Stimulated activated memory B cell treated with anti-CD40 and anti-IgM and Interleukin-4, amounts not matched to agents 10 μg/mL and 1 μg/mL and 100 μg/mL, for 72 hours (primary cell): ENCODE results near the gene RPRM.
"Not testable (repeated sequence)": the region's sequence is repeated elsewhere in the genome, so short reads cannot be mapped to it uniquely, and the experiment has no call there.

Source experiments
- ATAC-seq: fragments of 150-1000 bp; cut with Tn5 transposase; 2 replicates; pipeline ENCODE4 v1.10.0; 2021
- H3K27ac Mint-ChIP-seq: one replicate; pipeline ENCODE4 v1.8.0; 2022; ENCODE audit warnings: mild to moderate bottlenecking, mixed read lengths
- H3K27me3 Mint-ChIP-seq: one replicate; pipeline ENCODE4 v1.8.0; 2022; ENCODE audit warnings: mixed read lengths
- H3K36me3 Mint-ChIP-seq: one replicate; pipeline ENCODE4 v1.8.0; 2022; ENCODE audit warnings: mixed read lengths
- H3K4me1 Mint-ChIP-seq: one replicate; pipeline ENCODE4 v1.8.0; 2022; ENCODE audit warnings: mixed read lengths
- H3K4me3 Mint-ChIP-seq: one replicate; pipeline ENCODE4 v1.8.0; 2022; ENCODE audit warnings: mild to moderate bottlenecking, moderate library complexity, mixed read lengths
- H3K9me3 Mint-ChIP-seq: one replicate; pipeline ENCODE4 v1.8.0; 2022; ENCODE audit warnings: mixed read lengths

The RPRM gene

DNA sequence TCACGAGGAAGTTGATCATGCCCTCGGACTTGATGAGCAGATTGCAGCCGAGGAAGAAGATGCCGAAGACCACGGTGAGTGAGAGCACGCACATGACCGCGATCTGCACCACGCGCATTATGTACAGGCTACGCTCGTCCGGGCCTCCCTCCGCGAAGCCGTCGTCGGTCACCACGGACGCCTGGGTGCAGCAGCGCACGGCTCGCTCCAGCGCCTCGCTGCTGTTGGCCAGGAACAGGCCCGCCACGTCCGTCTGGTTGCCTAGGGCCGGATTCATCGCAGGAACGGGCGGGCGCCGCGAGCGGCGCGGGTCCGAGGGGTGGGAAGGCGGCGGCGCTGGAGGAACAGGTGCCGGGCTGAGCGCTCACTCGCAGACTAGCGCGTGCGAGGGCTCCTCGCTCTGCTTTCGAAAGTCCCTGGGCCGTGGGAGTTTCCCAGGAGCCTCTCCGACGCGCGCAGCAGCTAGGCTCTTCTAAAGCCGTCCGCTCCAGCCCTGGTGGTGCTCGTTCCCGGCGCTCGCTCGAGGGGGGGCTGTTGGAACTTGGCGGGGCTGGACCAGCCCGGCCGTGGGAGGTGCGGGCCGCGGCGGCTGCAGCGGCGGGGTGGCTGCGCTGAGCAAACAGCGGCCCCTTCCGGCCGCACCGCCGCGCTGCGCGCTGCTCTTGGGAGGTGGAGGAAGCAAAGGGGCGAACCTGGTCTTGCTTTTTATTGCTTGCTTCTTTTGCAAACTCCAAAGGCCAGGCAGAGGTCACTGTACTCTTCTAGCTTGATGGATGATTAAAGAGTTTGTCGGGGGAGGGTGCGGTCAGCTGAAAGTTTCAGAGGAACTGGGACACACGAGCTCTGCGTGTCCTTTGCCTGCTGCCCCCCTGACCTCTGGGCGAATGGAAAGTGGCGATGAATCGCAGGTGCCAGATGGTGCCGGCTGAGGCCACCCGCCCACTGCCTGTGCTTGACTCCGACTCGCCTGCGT, at the start of gene RPRM:
RPRM (minus strand) TSS at position 474 of the 973 bp plus-strand sequence; CDS start at position 277, 197 bp downstream.
- peaks cover 56% of the 10 kb centered on the region for H3K27me3 Mint-ChIP-seq
- H3K27ac Mint-ChIP-seq, result peak within 1 kb of the TSS; percentile 64
- ATAC-seq, result peak; percentile 70
- no peaks in the 10 kb centered on the region for H3K9me3 Mint-ChIP-seq
- H3K4me3 Mint-ChIP-seq, result peak within 1 kb of the TSS; percentile 39
- peaks cover 19% of the 10 kb centered on the region for H3K4me1 Mint-ChIP-seq
- no peaks in the 10 kb centered on the region for H3K36me3 Mint-ChIP-seq

DNA sequence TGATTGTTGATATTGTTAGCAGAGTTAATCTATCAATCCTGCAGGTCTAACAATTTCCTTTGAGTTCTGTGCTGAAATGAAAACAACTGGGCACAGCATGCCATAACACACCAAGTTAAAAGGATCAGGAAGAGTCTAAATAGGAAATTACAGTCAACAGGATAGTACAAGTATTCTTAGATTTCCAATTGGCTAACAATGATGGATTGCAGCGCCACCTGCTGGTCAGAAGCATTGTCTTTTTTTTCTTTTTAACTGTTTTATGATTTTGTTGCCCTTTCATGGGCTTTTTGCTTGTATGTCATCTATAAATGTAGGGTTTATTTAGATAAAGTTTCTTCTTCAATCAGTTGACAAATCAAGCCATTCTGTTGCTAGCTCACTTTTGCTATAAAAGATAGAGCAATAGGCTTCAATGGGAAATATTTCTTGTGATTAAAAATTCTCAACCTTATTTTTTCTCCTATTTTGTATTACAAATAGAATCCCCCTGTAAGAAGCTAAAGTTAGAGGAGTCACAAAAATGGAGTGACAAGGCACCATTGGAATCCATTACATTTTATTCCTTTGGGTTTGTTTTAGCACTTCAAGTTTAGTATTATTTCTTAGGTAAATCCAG, 40.8 kb upstream of the RPRM start:
- no peaks in the 10 kb centered on the region for H3K4me1 Mint-ChIP-seq
- no peaks in the 10 kb centered on the region for H3K9me3 Mint-ChIP-seq
- peaks cover 10% of the 10 kb centered on the region for H3K27me3 Mint-ChIP-seq
- no peak overlapping the region for H3K27ac Mint-ChIP-seq
- ATAC-seq, result no peak
- no peaks in the 10 kb centered on the region for H3K36me3 Mint-ChIP-seq
- no peak overlapping the region for H3K4me3 Mint-ChIP-seq

DNA sequence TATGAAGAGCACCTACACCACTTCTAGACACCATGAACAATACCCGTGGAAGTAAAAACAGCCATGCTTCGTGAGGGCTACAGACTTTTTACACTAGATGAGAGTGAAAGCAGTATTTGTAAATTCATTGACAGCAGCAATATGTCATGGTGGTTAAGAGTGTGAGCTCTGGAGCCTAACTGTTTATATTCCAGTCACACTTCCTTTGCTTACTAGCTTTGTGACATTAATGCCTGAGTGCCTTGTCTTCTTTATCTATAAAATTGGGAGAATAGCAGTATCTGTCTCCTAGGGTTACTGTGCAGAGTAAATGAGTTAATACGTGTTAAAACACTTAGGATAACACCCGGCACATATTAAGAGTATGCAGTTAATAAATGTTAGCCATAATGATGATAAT, 33.8 kb upstream of the RPRM start:
- H3K4me1 Mint-ChIP-seq, result no peaks in the 10 kb centered on the region
- no peaks in the 10 kb centered on the region for H3K36me3 Mint-ChIP-seq

DNA sequence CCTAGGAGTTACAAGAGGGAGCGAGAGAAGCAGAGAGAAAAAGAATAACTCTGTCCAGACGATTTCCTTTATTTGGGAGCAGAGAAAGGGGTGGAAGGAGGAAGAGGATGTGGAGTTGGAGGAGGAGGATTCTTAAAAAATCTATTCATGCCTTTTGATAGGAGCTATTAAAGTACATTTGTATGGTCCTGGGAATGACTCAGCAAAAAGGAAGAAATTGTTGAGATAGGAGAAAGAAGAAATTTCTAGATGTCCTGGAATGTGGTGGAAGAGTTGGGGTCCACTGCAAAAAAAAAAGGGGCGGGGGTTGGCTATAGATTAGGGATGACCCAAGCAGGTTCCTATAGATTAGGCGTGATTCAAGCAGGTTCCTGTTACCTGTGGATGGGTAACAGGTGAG, 32.4 kb upstream of the RPRM start:
- H3K27ac Mint-ChIP-seq, result no peak overlapping the region
- no peaks in the 10 kb centered on the region for H3K4me1 Mint-ChIP-seq
- H3K9me3 Mint-ChIP-seq, result peaks cover 3% of the 10 kb centered on the region
- peaks cover 8% of the 10 kb centered on the region for H3K27me3 Mint-ChIP-seq
- no peak overlapping the region for H3K4me3 Mint-ChIP-seq
- ATAC-seq, result no peak
- no peaks in the 10 kb centered on the region for H3K36me3 Mint-ChIP-seq

More for the DNA sequence above, 33.8 kb upstream of the RPRM start:
- Mint-ChIP-seq H3K27ac (no peak overlapping the region), H3K27me3 (peaks cover 8% of the 10 kb centered on the region), H3K4me3 (no peak overlapping the region), H3K9me3 (peaks cover 3% of the 10 kb centered on the region)
- no peak for ATAC-seq

DNA sequence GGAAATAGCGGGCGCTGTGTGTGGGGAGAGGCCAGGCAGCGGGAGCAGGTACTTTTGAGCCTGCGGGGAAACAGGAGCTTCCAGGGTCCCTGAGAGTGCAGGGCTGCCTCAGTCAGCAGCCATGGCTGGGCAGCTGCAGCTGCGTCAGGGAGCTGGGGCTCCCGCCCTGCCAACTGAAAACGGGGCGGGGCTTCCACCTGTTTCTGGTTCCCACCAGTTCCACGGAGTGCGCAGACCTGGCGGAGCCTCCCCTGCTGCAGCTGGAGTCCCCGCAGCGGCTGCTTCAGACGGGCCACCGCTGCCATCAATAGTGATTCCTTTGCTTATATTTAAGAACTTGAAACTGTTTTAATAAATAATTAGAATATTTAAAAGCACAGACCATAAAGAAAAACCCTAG, 30.6 kb upstream of the RPRM start:
- H3K27me3 Mint-ChIP-seq, result peaks cover 8% of the 10 kb centered on the region
- no peak overlapping the region for H3K4me3 Mint-ChIP-seq
- H3K9me3 Mint-ChIP-seq, result peaks cover 7% of the 10 kb centered on the region
- H3K4me1 Mint-ChIP-seq, result no peaks in the 10 kb centered on the region
- H3K36me3 Mint-ChIP-seq, result no peaks in the 10 kb centered on the region
- no peak overlapping the region for H3K27ac Mint-ChIP-seq
- ATAC-seq, result no peak

DNA sequence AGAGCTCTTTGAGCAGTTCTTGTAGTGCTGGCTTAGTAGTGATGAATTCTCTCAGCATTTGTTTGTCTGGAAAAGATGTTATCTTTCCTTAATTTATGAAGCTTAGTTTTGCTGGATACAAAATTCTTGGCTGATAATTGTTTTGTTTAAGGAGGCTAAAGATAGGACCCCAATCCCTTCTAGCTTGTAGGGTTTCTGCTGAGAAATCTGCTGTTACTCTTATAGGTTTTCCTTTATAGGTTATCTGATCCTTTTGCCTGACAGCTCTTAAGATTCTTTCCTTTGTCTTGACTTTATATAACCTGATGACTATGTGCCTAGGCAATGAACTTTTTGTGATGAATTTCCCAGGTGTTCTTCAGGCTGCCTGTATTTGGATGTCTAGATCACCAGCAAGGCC, 27.9 kb upstream of the RPRM start:
- not testable (repeated sequence) for ATAC-seq, H3K4me1 Mint-ChIP-seq, H3K27me3 Mint-ChIP-seq, H3K27ac Mint-ChIP-seq, H3K4me3 Mint-ChIP-seq, H3K36me3 Mint-ChIP-seq, H3K9me3 Mint-ChIP-seq

DNA sequence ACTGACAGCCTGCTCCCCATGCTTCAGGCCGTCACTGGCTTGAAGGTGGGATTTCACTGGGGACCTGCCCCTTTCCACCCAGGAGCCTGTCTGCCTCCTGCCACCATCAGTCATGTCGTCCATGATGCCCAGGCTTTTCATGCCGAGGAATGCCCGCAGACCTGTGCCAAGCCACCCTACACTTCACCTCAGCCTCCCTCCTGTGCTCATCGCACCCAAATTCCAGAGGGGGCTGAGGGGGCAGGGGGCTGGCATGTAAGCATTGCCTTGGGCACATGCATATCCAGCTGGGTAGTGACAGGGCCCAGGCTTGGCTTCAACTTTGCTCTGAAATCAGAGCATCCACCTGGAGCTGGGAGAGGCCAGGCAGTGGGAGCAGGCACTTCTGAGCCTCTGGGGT, 20.9 kb upstream of the RPRM start:
- no peaks in the 10 kb centered on the region for H3K9me3 Mint-ChIP-seq

DNA sequence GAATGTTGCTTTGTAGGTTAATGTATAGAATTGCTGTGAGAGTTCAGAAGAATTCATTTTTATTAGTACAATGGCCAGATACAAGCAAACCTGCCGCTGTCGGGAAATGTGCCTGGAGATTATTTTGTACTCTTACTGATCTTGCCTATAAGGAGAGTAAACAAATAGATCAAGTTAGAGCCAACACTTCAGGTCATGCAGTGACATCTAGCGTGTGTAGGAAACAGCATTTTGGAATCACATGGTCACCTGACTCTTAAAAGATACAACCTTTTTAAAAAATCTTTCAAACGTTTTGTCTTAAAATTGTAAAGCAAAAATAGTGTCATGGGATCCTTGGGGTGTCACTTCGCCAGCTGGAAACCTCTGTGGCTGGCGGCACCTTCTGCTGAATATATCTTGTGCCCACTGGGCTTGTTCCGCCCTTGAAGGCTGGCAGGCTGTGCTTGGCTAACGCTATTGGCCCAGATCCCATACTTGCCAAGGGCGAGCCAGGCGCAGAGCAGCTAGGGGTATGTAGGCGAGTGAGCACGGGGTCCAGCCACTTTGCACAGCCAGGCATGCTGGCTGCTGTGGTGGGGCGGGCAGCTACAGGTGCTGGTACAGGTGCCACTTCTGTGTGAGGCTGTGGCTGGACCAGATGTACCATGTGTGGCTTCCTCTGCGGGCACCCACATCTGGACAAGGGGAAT, 19.5 kb upstream of the RPRM start:
- no peaks in the 10 kb centered on the region for H3K4me1 Mint-ChIP-seq
- no peaks in the 10 kb centered on the region for H3K27me3 Mint-ChIP-seq
- H3K36me3 Mint-ChIP-seq, result no peaks in the 10 kb centered on the region
- H3K27ac Mint-ChIP-seq, result no peak overlapping the region
- no peaks in the 10 kb centered on the region for H3K9me3 Mint-ChIP-seq
- peak; percentile 43 for ATAC-seq
- no peak overlapping the region for H3K4me3 Mint-ChIP-seq

More for the DNA sequence above, 20.9 kb upstream of the RPRM start:
- Mint-ChIP-seq H3K4me3 (no peak overlapping the region), H3K27me3 (no peaks in the 10 kb centered on the region), H3K27ac (no peak overlapping the region), H3K36me3 (no peaks in the 10 kb centered on the region), H3K4me1 (no peaks in the 10 kb centered on the region)
- ATAC-seq, result no peak

DNA sequence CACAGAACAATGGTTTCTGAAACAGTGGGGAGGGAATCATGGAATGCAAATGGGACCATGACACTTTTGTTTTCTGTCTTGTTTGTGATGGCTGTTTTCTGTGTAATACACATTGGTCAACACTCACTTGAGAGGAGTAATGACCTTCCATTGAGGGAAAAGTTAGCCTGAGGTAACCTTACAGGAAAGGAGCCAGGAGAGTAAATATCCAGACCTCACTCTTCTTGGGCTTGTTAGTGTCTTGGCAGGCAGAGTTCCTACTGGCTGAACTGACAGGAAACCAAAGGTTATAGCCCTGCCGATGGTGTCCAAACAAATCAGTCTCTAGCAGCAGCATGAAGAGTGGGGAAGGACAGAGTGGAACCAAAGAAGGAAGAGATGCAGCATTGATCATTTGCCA, 17.2 kb upstream of the RPRM start:
- ATAC-seq, result no peak
- Mint-ChIP-seq H3K9me3 (no peaks in the 10 kb centered on the region), H3K36me3 (no peaks in the 10 kb centered on the region), H3K4me3 (no peak overlapping the region), H3K27ac (no peak overlapping the region), H3K4me1 (no peaks in the 10 kb centered on the region), H3K27me3 (no peaks in the 10 kb centered on the region)

DNA sequence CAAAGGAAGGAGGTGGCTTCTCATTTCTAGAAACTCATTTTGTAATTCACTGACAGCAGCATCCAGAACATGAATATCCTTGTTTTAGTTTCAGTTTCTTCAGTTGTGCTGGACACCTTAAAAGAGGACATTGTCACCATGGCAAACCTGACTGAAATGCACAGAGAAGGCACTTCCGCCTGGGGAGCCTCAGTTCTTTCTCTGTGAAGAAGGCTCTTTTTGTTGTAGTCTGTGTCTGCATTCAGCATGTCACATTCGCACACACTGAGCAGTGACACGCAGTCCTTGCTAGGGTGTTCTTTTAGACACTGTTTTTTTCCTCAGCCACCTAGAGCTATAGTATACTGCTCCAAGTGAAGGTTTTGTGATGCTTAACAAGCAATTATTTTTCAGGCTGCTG, 9.5 kb upstream of the RPRM start:
- H3K4me3 Mint-ChIP-seq, result no peak overlapping the region
- no peak overlapping the region for H3K27ac Mint-ChIP-seq
- H3K27me3 Mint-ChIP-seq, result peaks cover 8% of the 10 kb centered on the region
- ATAC-seq, result no peak
- no peaks in the 10 kb centered on the region for H3K9me3 Mint-ChIP-seq
- no peaks in the 10 kb centered on the region for H3K36me3 Mint-ChIP-seq
- no peaks in the 10 kb centered on the region for H3K4me1 Mint-ChIP-seq

DNA sequence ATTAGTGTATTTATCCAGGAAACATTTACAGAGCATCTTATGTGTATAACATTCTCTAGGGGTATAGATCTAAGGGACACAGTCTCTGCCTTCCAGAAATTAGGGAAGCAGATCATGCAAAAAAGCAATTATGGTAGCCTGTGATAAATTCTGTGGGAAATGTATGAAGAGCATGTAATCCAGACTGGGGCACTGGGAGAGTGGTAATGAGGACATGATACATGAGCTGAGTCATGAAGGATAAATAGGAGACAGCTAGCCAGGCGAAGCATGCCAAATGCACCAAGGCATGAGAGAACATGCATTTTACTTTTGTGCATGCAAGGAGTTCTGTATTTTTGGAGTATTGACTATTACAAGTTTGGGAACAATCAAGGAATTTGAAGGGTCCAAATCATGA, 8.9 kb upstream of the RPRM start:
- H3K9me3 Mint-ChIP-seq, result no peaks in the 10 kb centered on the region
- H3K4me3 Mint-ChIP-seq, result no peak overlapping the region
- H3K27me3 Mint-ChIP-seq, result peaks cover 8% of the 10 kb centered on the region
- H3K36me3 Mint-ChIP-seq, result no peaks in the 10 kb centered on the region
- no peaks in the 10 kb centered on the region for H3K4me1 Mint-ChIP-seq
- no peak for ATAC-seq
- no peak overlapping the region for H3K27ac Mint-ChIP-seq

DNA sequence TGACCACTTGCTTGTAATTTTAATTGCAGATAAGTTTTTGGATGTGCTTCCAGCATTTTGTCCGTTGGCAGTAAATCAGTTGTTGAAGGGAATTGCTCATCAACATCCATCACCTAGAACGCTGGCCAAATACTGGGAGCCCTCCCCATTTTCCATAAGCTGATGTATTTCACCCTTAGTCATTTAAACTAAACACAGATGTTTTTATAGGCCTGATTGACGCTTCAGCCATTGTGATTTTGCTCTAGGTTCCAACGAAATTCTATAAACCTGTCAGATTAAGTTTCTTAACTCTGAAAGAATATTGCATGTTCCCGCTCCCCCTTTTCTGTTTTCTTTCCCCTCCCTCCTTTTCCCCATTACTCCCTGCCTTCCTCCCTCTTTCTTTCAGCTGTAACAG, 1.0 kb upstream of the RPRM start:
- no peak overlapping the region for H3K4me3 Mint-ChIP-seq
- H3K27ac Mint-ChIP-seq, result peak overlapping the region; percentile 25
- ATAC-seq, result no peak

DNA sequence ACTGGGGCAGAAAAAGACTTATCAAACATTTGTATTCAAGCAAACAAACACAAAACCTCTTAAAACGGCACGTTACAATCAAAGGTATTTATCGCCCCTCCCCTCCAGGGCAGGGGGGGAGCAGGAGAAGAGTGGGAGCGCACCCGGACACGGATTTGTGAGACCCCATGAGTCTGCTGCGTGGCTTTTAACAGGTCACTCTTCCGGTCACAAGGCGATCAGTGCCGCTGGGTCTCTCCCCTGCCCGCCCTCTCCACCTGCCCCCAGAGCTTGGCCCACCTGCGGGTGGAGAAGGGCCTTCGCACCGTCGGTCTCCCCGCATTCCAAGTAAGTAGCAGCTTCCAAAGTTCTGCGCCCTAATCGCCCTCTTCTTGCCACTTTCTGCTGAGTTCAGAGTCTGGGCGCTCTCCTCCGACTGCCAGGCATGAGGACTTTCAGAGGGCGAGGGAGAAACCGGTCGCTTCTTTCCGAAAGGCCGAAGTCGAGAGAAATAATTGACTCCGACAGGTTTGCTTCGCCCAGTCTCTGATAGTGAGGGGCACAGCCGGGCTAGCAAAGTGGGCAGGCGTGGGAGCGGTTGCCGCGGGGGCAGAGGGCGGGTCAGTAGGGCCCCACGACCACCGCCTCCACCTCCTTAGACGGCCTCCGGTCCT, 800 bp downstream of the RPRM start:
- H3K4me3 Mint-ChIP-seq, result peak overlapping the region; percentile 39
- peaks cover 19% of the 10 kb centered on the region for H3K4me1 Mint-ChIP-seq
- peak overlapping the region; percentile 64 for H3K27ac Mint-ChIP-seq
- H3K36me3 Mint-ChIP-seq, result no peaks in the 10 kb centered on the region
- H3K9me3 Mint-ChIP-seq, result no peaks in the 10 kb centered on the region
- H3K27me3 Mint-ChIP-seq, result peaks cover 52% of the 10 kb centered on the region
- no peak for ATAC-seq

More for the DNA sequence above, 1.0 kb upstream of the RPRM start:
- peaks cover 19% of the 10 kb centered on the region for H3K4me1 Mint-ChIP-seq
- no peaks in the 10 kb centered on the region for H3K9me3 Mint-ChIP-seq
- H3K36me3 Mint-ChIP-seq, result no peaks in the 10 kb centered on the region
- H3K27me3 Mint-ChIP-seq, result peaks cover 60% of the 10 kb centered on the region

DNA sequence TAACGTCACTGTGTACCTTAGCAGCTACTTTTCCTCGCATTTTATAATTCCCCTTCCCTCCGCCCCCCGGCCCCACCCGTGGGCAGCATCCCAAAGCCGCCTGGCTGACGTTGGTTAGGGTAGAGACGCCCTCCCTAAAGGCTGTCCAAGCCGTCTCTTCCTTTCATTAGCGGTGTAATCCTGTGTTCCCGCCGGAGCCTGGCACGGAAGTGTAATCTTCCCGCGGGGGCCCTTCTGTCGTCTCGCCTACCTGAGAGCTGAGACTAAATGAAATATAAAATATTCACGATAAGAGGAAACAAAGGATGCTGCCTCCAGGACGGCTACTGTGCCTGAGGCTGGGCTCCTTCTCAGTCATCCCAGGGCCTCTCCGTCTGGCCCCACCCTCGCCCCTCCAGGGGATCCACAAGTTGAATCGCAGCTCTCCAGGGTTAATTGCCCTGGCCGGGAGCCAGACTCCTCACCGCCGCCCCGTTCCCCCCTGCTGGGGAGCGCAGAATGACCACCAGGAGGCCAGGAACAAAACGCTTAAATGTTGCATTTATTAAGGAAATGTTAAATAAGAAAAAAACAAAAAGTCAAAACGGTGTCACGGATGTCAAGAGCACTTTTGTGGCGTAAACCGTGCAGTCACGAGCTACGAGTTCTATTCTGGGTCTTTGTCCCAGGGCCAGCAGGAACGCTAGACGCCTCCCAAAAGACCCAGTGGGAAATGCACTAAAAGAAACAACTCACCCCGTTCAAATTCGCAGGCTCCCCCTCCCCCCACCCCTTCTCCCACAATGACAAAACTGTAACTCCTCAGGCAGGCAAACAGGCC, 1.5 kb downstream of the RPRM start:
- Mint-ChIP-seq H3K9me3 (no peaks in the 10 kb centered on the region), H3K27me3 (peaks cover 52% of the 10 kb centered on the region), H3K4me1 (peaks cover 19% of the 10 kb centered on the region), H3K27ac (no peak overlapping the region), H3K36me3 (no peaks in the 10 kb centered on the region), H3K4me3 (no peak overlapping the region)
- ATAC-seq, result no peak
